Mononuclear cell (primary cell): ENCODE measurements around the gene UNK. TPM values are rescaled to one million over a fixed set of nuclear protein-coding genes. Genes with fewer than 3 reads are reported as not detected.
"Not testable (repeated sequence)": the region's sequence is repeated elsewhere in the genome, so short reads cannot be mapped to it uniquely, and the experiment has no call there.

Source experiments
- H3K27me3 ChIP-seq: 2 replicates; pipeline ENCODE4 v1.6.0; 2011; ENCODE audit warnings: low read length, control low read depth; ENCODE audit not compliant: insufficient read depth
- H3K4me1 ChIP-seq: 2 replicates; pipeline ENCODE4 v1.5.1; 2011; ENCODE audit warnings: mild to moderate bottlenecking, low read length, control low read depth; ENCODE audit not compliant: insufficient read depth
- H3K4me3 ChIP-seq: 2 replicates; pipeline ENCODE4 v1.5.1; 2011; ENCODE audit warnings: mild to moderate bottlenecking, low read length, moderate library complexity
- H3K9me3 ChIP-seq: 2 replicates; pipeline ENCODE4 v1.5.1; 2011; ENCODE audit warnings: low read depth, mild to moderate bottlenecking, control low read depth, low read length
- total RNA-seq: library from RNA; depleted of rRNA; stranded (reverse); fragments of >200 nt; gene quantifications from one replicate; pipeline ENCODE4 v1.2.3, GENCODE V29; 2012

The UNK gene
- total RNA-seq, 1 donor = 32.8 TPM

DNA sequence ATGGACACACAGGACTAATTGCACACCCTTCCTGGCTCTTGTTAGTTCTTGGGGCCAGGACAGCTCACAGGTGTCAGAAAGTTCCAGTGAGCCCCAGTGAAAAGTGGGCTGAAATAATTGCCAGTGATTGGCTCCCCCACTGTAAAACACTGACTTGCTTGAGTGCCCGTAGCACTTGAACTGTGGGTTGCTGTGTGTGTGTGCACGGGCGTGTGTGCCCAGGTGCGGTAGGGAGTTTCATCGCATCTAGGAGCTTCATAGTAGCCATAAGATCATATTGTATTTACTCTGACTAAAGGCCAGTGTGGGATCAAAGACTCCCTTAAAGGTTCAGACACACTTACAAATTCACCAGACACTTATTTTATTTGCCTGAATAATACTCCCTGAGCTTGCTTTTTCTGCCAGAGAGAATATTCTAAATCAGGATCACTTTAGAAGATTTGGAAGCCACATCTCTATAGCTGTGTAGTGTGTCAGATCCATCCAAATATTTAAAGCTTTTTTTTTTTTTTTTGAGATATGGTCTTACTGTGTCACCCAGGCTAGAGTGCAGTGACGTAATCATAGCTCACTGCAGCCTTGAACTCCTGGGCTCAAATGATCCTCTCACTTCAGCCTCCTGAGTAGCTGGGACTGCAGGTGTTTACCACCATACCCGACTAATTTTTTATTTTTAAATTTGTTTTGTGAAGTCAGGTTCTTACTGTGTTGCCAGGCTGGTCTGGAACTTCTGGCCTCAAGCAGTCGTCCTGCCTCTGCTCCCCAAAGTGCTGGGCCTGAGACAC, 11.4 kb downstream of the UNK start:
- Histone ChIP-seq H3K27me3 (no peaks in the 10 kb centered on the region), H3K4me3 (no peak overlapping the region), H3K4me1 (no peaks in the 10 kb centered on the region), H3K9me3 (no peaks in the 10 kb centered on the region)

DNA sequence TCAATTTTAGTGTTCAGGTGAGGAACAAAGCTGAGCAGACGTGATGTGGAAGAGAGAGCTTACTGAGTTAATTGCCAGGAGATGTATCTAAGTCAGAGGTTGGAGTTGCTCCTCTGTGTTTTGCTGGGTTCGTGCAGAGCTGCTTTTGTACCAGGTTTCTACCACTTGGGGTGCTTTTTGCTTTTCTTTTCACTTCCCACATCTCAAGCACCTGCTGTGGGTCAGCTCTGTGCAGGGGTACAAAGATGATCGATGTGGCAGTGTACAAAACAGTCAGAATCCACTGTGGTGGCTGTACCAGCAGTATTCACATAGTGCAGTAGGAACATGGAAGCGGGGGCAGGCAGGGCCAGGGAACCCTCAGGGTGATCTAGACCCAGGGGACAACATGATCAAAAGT, 14.8 kb downstream of the UNK start:
- H3K9me3 ChIP-seq = no peaks in the 10 kb centered on the region
- H3K4me3 ChIP-seq = no peak overlapping the region
- H3K4me1 ChIP-seq = no peaks in the 10 kb centered on the region
- no peaks in the 10 kb centered on the region for H3K27me3 ChIP-seq

DNA sequence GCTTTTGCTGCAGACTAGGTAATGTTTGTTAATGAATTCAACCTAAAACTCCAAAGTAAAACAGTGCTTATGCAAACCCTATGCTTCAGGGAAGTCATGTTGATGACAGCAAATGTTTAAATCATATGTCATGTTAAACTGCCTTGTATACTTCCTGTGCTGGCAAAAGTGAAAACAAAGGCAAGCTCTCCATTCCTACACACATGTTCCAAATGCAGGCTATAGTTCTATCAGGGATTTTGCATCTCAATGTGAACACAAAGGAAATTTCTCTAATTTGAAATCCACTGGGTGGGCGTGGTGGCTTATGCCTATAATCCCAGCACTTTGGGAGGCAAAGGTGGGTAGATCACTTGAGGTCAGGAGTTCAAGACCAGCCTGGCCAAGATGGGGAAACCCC, 19.3 kb downstream of the UNK start:
- no peaks in the 10 kb centered on the region for H3K9me3 ChIP-seq
- no peak overlapping the region for H3K4me3 ChIP-seq
- no peaks in the 10 kb centered on the region for H3K27me3 ChIP-seq
- H3K4me1 ChIP-seq = no peaks in the 10 kb centered on the region

DNA sequence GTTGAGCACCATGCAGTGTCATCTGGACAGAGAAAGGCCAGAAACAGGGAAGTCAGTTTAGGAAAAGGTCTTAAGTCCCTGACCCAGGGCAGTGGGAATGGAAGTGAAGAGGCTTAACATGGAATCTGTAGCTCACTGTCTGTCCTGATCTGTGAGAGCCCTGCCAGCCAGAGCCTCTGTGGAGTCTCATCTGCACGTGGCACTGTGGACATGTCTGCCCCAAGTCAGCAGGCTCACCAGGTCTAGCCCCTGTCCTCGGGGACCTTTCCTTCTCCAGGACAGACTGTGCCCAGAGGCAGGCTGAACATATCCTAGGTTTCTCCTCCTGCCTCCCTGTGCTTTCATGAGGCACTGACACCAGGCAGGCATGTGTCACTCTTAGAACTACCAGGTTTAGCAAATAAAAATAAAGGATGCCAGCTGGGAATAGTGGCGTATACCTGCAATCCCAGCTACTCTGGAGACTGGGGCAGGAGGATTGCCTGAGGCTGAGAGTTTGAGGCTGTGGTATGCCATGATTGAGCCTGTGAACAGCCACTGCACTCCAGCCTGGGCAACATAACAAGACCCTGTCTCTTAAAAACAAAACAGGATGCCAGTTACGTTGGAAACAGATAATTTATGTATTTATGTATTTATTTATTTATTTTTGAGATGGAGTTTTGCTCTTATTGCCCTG, 22.4 kb downstream of the UNK start:
- H3K9me3 ChIP-seq = no peaks in the 10 kb centered on the region
- no peaks in the 10 kb centered on the region for H3K4me1 ChIP-seq
- H3K27me3 ChIP-seq = no peaks in the 10 kb centered on the region
- H3K4me3 ChIP-seq = no peak overlapping the region

DNA sequence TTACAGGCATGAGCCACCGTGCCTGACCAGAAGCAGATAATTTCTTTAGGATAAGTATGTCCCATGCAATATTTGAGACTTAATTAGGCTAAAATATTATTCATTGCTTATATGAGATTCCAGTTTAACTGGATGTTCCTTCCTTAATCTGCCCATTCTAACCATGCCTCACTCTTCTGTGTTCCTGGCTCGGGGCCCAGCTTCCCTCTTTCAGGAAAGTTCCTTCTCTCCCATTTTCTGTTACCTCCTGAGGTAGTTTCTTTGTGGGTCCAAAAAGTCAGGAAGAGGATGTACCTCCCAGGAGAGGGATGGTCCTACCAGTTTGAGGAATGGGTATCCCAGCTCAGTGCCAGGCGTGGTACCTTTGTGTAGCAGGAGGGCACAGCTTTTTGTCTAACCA, 23.3 kb downstream of the UNK start:
- H3K27me3 ChIP-seq = no peaks in the 10 kb centered on the region
- no peaks in the 10 kb centered on the region for H3K4me1 ChIP-seq
- no peaks in the 10 kb centered on the region for H3K9me3 ChIP-seq
- no peak overlapping the region for H3K4me3 ChIP-seq

DNA sequence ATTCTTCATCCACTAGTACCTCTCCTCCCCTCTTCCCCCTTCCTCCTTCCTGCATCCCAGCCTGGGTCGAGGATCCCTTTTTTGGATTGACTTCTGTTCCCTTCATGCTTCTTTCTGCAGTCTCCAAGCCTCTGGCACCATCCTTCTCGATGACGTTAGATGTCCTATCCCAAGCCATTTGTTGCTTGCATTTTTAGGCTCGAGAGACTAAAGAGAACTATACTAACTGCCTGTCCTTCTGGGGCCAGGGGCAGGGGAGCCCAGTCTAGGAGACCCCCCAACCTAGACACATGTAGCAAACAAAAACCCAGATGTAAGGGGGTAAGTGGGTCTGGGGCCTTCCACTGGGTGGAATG, 23.9 kb downstream of the UNK start:
- Histone ChIP-seq H3K4me1 (no peaks in the 10 kb centered on the region), H3K27me3 (no peaks in the 10 kb centered on the region)

DNA sequence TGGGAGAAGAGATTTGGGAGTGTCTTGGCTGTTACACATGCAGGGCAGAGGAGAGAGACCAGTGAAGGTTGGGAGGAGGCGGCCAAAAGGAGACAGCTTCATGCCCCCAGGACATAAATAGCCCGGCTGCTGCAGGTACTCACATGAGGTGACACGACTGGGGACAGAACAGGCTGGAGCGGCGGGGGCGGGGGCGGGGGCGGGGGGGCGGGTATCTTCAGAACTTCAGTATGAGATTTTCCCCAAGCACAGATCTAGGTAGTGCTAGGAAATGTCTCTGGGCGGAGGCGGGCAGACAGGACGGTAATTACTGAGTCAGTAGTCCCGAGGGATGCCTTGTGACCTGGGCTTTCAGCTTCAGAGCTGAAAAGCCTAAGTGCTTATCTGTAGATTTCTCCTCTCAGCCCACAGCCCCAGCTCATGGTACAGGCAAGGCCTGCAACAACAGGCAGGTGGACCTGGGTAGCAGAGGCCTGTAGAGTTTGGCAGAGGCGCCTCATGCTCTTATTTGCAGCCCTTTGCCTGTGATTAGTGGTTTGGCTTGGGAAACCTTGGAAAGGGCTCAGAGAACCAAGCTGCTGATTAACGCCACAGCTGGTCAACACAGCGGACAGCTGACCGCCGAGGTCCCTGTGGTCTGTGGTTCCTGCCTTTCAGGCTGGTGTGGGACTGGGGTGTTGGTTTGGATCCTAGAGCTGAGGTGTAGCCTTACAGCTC, 24.5 kb downstream of the UNK start:
- H3K9me3 ChIP-seq = no peaks in the 10 kb centered on the region
- no peaks in the 10 kb centered on the region for H3K27me3 ChIP-seq
- H3K4me1 ChIP-seq = no peaks in the 10 kb centered on the region
- no peak overlapping the region for H3K4me3 ChIP-seq

More for the DNA sequence above, 23.9 kb downstream of the UNK start:
- no peak overlapping the region for H3K4me3 ChIP-seq
- no peaks in the 10 kb centered on the region for H3K9me3 ChIP-seq

DNA sequence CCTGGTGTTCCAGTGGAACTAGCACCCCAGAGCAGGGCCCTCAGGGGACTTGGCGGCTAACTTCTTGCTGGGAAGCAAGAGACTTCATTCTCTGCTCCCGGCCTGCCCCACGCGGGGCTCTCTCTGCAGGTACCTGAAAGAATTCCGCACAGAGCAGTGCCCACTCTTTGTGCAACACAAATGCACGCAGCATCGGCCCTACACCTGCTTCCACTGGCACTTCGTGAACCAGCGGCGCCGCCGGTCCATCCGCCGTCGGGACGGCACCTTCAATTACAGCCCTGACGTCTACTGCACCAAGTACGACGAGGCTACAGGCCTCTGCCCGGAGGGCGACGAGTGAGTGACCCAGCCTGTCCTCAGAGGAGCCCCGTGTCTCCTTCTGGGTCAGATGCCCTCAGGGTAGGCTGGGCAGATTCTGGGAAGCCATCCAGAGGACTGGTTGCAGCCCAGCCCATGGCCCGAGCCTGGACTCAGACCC, 25.1 kb downstream of the UNK start:
- Histone ChIP-seq H3K9me3 (no peaks in the 10 kb centered on the region), H3K4me1 (no peaks in the 10 kb centered on the region), H3K4me3 (no peak overlapping the region), H3K27me3 (no peaks in the 10 kb centered on the region)

DNA sequence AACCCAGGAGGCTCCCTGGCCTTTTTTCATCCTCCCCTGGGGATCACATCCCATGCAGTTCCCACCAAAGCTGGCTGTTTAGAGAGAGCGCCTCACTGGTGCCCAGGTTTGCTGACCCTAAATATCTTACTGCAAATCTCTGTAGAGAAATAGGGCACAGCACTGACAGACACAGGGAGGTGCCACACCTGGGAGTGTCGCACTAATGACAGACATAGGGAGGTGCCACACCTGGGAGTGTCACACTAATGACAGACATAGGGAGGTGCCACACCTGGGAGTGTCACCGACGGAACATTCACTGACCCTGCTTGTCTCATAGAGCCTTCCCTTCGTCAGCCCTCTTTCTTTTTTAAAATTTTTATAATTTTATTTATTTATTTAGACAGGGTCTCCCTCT, 25.6 kb downstream of the UNK start:
- H3K27me3 ChIP-seq = no peaks in the 10 kb centered on the region
- no peak overlapping the region for H3K4me3 ChIP-seq

DNA sequence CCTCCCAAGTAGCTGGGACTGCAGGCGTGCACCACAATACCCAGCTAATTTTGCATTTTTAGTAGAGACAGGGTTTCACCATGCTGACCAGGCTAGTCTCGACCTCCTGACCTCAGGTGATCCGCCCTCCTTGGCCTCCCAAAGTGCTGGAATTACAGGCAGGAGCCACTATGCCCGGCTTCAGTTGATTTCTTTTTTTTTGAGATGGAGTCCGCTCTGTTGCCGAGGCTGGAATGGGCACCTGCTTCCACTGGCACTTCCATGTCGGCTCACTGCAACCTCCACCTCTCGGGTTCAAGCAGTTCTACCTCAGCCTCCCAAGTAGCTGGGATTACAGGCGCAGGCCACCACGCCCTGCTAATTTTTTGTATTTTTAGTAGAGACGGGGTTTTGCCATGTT, 26.1 kb downstream of the UNK start:
- H3K9me3 ChIP-seq, H3K4me3 ChIP-seq, H3K4me1 ChIP-seq, H3K27me3 ChIP-seq: not testable (repeated sequence)

More for the DNA sequence above, 25.6 kb downstream of the UNK start:
- H3K9me3 ChIP-seq = no peaks in the 10 kb centered on the region
- no peaks in the 10 kb centered on the region for H3K4me1 ChIP-seq

DNA sequence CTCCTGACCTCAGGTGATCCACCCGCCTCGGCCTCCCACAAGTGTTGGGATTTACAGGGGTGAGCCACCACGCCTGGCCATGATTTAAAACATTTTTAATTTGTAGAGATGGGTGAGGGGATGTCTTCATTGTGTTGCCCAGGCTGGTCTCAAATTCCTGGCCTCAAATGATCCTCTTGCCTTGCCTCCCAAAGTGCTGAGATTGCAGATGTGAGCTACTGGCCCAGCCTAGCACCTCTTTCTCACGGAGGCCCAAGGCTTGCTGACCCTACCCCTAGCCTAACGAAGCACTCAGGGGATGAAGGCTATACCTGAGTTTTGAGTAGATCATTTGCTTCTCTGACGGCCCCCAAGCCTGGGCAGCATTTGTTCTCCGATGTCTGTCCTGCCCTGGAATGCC, 26.6 kb downstream of the UNK start:
- no peaks in the 10 kb centered on the region for H3K9me3 ChIP-seq
- no peak overlapping the region for H3K4me3 ChIP-seq
- H3K4me1 ChIP-seq = no peaks in the 10 kb centered on the region
- no peaks in the 10 kb centered on the region for H3K27me3 ChIP-seq

DNA sequence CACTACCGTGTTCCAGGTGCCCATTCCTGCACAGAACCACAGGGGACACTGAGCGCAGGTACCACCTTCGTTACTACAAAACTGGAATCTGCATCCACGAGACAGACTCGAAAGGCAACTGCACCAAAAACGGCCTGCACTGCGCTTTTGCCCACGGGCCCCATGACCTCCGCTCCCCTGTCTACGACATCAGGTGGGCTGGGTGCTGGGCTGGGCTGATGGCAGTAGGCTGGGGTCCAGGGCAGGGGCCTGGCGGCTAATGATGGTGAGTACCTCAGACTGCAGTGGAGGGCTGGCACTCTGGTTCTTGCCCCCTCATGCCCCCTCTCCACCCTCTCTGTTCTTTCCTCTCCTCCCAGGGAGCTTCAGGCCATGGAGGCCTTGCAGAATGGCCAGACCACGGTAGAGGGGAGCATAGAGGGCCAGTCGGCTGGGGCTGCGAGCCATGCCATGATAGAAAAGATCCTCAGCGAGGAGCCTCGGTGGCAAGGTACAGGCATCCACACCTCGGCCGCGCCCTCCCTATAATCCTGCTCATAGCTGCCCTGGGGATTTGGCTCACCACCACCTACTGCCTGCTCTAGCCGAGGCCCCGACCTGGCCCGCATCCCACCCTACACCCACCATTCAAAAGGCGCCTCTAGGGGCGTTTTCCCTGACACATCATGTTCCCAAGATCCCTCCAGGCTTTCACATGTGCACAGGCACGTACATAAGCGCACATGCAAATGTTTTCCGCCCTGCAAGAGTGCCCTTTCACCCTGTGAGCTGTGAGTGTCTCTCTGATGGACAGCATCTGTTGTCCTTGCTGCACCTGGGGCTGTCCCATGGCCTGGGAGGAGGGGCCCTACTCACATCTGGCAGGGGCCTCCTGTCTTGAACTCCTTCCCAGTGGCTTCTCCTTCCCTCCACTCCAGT, 27.7 kb downstream of the UNK start:
- Histone ChIP-seq H3K4me1 (no peaks in the 10 kb centered on the region), H3K27me3 (no peaks in the 10 kb centered on the region), H3K4me3 (no peak overlapping the region), H3K9me3 (no peaks in the 10 kb centered on the region)

DNA sequence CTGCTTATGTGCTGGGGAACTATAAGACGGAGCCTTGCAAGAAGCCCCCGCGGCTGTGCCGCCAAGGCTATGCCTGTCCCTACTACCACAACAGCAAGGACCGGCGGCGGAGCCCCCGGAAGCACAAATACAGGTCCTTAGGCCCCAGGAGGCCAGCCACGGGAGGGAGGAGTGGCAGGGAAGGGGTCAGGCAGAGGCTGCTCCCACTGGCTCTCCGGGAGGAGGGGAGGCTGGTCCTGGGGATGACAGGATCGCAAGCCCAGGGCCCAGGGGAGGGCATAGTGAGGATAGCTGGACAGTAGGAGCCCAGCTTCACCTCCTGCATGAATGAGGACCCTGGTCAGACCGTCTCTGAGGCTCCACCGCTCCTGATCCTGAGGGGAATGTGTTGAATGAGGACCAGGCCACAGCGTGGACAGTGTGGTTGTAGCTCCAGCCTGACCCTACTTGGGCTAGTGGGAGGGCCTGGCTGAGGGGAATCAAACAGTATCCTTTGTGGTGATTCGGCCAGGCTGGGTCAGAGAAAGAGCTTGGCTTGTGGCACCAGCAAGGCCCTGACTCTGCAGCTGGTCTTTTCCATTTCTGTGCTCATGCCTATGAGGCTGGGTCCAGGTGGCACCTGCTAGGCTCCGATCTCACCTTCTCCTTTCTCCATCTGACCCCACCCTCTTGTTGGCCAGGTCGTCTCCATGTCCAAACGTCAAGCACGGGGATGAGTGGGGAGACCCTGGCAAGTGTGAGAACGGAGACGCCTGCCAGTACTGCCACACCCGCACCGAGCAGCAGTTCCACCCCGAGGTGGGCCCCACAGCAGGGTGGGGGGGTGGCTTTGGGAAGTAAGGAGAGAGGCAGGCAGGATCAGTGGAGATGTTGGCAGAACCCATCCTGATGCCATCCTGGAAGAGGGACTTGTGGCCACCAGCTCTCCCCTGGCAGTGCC, 28.7 kb downstream of the UNK start:
- no peak overlapping the region for H3K4me3 ChIP-seq
- H3K9me3 ChIP-seq = no peaks in the 10 kb centered on the region
- no peaks in the 10 kb centered on the region for H3K4me1 ChIP-seq
- H3K27me3 ChIP-seq = no peaks in the 10 kb centered on the region

DNA sequence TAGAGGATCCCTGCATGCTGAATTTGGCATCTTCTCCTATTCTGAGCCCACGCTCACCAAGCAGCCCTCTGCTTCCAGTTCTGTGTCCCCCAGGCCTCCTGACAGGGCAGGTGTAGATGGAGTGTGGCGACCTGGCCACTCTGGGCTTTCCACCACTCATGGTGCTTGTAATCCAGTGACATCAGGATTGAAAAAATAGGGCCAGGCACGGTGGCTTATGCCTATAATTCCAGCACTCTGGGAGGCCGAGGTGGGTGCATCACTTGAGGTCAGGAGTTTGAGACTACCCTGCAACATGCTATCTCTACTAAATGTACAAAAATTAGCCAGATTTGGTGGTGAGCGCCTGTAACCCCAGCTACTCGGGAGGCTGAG, 29.4 kb downstream of the UNK start:
- no peaks in the 10 kb centered on the region for H3K9me3 ChIP-seq
- no peak overlapping the region for H3K4me3 ChIP-seq
- H3K27me3 ChIP-seq = no peaks in the 10 kb centered on the region
- no peaks in the 10 kb centered on the region for H3K4me1 ChIP-seq
